HG03066 (cell line): ENCODE data around the gene INPP4B.

ENCODE experiments used
- ATAC-seq: cut with Tn5 transposase; IDR thresholded peaks from one replicate; pipeline ENCODE4 v1.9.1; 2021; ENCODE audit warnings: low read depth; ENCODE audit not compliant: unreplicated experiment

Gene INPP4B

GRCh38 chr4:142428715-142429114 lies 417.4 kb downstream of the INPP4B start:
- no peak for ATAC-seq

- no peak for ATAC-seq
Measured at GRCh38 chr4:142427456-142427855, 418.6 kb downstream of the INPP4B start.

GRCh38 chr4:142423861-142424260 lies 422.2 kb downstream of the INPP4B start:
- ATAC-seq: no peak

- no peak for ATAC-seq
Measured at GRCh38 chr4:142420311-142421095, 425.6 kb downstream of the INPP4B start.

- no peak for ATAC-seq
Measured at GRCh38 chr4:142419712-142420111, 426.4 kb downstream of the INPP4B start.

GRCh38 chr4:142418697-142419096 lies 427.4 kb downstream of the INPP4B start:
- ATAC-seq: no peak

GRCh38 chr4:142416711-142417275 lies 429.3 kb downstream of the INPP4B start:
- no peak for ATAC-seq

GRCh38 chr4:142416121-142416520 lies 430.0 kb downstream of the INPP4B start:
- no peak for ATAC-seq

GRCh38 chr4:142414366-142414990 lies 431.6 kb downstream of the INPP4B start:
- ATAC-seq: no peak

GRCh38 chr4:142413485-142413884 lies 432.6 kb downstream of the INPP4B start:
- ATAC-seq: no peak

- no peak for ATAC-seq
Measured at GRCh38 chr4:142411993-142412392, 434.1 kb downstream of the INPP4B start.

GRCh38 chr4:142408003-142408441 lies 438.1 kb downstream of the INPP4B start:
- ATAC-seq: no peak

- ATAC-seq: no peak
Measured at GRCh38 chr4:142407596-142407995, 438.5 kb downstream of the INPP4B start.

- ATAC-seq: no peak
Measured at GRCh38 chr4:142406917-142407501, 439.1 kb downstream of the INPP4B start.

GRCh38 chr4:142406499-142406835 lies 439.6 kb downstream of the INPP4B start:
- no peak for ATAC-seq

- peak; percentile 33 for ATAC-seq
Measured at GRCh38 chr4:142405695-142406498, 440.2 kb downstream of the INPP4B start.

- ATAC-seq: peak; percentile 44
Measured at GRCh38 chr4:142405021-142405694, 440.9 kb downstream of the INPP4B start.

GRCh38 chr4:142404191-142404611 lies 441.9 kb downstream of the INPP4B start:
- no peak for ATAC-seq

GRCh38 chr4:142402900-142403299 lies 443.2 kb downstream of the INPP4B start:
- ATAC-seq: no peak

- no peak for ATAC-seq
Measured at GRCh38 chr4:142402156-142402555, 443.9 kb downstream of the INPP4B start.
